Measurements from ENCODE around the gene NAIF1.

NAIF1 gene

GRCh38 chr9:128015696-128016095 is 51.4 kb downstream of the NAIF1 start:
- no peak overlapping the region for H2BK5ac ChIP-seq (ENCODE audit: low read length)
- no peak for DNase-seq (ENCODE audit: low spot score)
- H3K9ac ChIP-seq (ENCODE audit: low read depth, low read length, poor library complexity), result no peak overlapping the region
- H3K4me3 ChIP-seq (ENCODE audit: low read length in 2 of 2), result no peak overlapping the region
- no peak overlapping the region for H2BK15ac ChIP-seq (ENCODE audit: low read length)
- no peak overlapping the region for H3K27ac ChIP-seq (replicated peaks; ENCODE audit: low read length)
- WGBS, 2 donors (ENCODE audit: extremely low coverage in 2 of 2, insufficient read length in 2 of 2, insufficient replicate concordance in 1 of 2), result no CpG with 5 or more reads among the region's 5 CpGs
- no peak overlapping the region for H4K8ac ChIP-seq (ENCODE audit: low read depth, low read length)
- H2AFZ ChIP-seq (ENCODE audit: low read length), result no peak overlapping the region
- H3K23ac ChIP-seq (ENCODE audit: low read depth, low read length, poor library complexity), result no peak overlapping the region
- no peak overlapping the region for H3K4ac ChIP-seq (ENCODE audit: low read length)
- no peak overlapping the region for H2AK5ac ChIP-seq (ENCODE audit: low read depth, low read length)
- peaks cover 0 to 12% (median 0%) of the 10 kb centered on the region in 3 experiments for H3K27me3 ChIP-seq (ENCODE audit: control insufficient read depth in 3 of 3, insufficient read depth in 3 of 3, low read depth in 1 of 3, low read length in 3 of 3)
- H3K9me3 ChIP-seq (replicated peaks in 1 of 2; ENCODE audit: control insufficient read depth in 2 of 2, insufficient read depth in 1 of 2, low read depth in 1 of 2, low read length in 2 of 2), result no peaks in the 10 kb centered on the region
- H3K4me1 ChIP-seq (ENCODE audit: control insufficient read depth in 2 of 2, insufficient read depth in 1 of 2, low read depth in 1 of 2, low read length in 2 of 2), result no peaks in the 10 kb centered on the region
- H3K14ac ChIP-seq (ENCODE audit: low read length), result no peak overlapping the region
- H3K79me1 ChIP-seq (ENCODE audit: low read depth, low read length), result no peaks in the 10 kb centered on the region
- H3K18ac ChIP-seq (ENCODE audit: low read length), result no peak overlapping the region
- H3K36me3 ChIP-seq (replicated peaks in 1 of 2; ENCODE audit: control insufficient read depth in 2 of 2, insufficient read depth in 2 of 2, low read length in 2 of 2), result no peaks in the 10 kb centered on the region
- no peak overlapping the region for H2BK120ac ChIP-seq (ENCODE audit: low read depth, low read length)
- H4K91ac ChIP-seq (ENCODE audit: low read depth, low read length, poor library complexity), result no peak overlapping the region
- no peak overlapping the region for H2BK12ac ChIP-seq (ENCODE audit: low read length)
- H3K4me2 ChIP-seq (ENCODE audit: insufficient read depth, low read length, poor library complexity, severe bottlenecking), result no peak overlapping the region

All from neuronal stem cell (in vitro differentiated cells).